Measurements from ENCODE around the gene LRMDA.

DNA sequence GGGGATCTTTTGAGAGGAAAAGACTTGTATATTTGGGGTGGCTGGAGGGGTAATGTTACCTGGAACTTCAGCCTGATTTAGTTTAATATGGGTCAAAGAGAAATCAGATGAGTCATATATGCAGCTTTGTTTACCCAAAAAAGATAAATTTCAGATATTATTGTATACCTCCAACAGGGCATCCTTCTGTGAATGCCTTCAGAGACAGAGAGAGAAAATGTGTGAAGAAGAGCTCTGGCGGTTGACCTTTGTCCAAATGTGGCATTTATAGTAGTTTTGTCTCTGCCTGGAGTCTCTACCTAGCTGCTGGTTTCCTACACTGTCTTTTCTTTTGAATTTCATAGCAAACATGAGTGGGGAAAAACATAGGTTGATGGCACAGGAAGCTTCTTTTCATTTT lies 21.6 kb downstream of the LRMDA start:
- no peak for TF ChIP-seq ZNF335 (CRISPR knock-in tag; IDR thresholded peaks at IDR 0.05)
- TF ChIP-seq, protein P1, sequence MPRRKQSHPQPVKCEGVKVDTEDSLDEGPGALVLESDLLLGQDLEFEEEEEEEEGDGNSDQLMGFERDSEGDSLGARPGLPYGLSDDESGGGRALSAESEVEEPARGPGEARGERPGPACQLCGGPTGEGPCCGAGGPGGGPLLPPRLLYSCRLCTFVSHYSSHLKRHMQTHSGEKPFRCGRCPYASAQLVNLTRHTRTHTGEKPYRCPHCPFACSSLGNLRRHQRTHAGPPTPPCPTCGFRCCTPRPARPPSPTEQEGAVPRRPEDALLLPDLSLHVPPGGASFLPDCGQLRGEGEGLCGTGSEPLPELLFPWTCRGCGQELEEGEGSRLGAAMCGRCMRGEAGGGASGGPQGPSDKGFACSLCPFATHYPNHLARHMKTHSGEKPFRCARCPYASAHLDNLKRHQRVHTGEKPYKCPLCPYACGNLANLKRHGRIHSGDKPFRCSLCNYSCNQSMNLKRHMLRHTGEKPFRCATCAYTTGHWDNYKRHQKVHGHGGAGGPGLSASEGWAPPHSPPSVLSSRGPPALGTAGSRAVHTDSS (CRISPR knock-in tag; conservative IDR thresholded peaks at IDR 0.05): no peak
- no peak for TF ChIP-seq ETV5 (CRISPR knock-in tag; IDR thresholded peaks at IDR 0.05; ENCODE audit: borderline replicate concordance)
- TF ChIP-seq TAF1 (CRISPR knock-in tag; IDR thresholded peaks at IDR 0.05): no peak
- TF ChIP-seq, protein P2, sequence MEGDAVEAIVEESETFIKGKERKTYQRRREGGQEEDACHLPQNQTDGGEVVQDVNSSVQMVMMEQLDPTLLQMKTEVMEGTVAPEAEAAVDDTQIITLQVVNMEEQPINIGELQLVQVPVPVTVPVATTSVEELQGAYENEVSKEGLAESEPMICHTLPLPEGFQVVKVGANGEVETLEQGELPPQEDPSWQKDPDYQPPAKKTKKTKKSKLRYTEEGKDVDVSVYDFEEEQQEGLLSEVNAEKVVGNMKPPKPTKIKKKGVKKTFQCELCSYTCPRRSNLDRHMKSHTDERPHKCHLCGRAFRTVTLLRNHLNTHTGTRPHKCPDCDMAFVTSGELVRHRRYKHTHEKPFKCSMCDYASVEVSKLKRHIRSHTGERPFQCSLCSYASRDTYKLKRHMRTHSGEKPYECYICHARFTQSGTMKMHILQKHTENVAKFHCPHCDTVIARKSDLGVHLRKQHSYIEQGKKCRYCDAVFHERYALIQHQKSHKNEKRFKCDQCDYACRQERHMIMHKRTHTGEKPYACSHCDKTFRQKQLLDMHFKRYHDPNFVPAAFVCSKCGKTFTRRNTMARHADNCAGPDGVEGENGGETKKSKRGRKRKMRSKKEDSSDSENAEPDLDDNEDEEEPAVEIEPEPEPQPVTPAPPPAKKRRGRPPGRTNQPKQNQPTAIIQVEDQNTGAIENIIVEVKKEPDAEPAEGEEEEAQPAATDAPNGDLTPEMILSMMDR (CRISPR knock-in tag; IDR thresholded peaks at IDR 0.05): no peak
- TF ChIP-seq, protein P3, sequence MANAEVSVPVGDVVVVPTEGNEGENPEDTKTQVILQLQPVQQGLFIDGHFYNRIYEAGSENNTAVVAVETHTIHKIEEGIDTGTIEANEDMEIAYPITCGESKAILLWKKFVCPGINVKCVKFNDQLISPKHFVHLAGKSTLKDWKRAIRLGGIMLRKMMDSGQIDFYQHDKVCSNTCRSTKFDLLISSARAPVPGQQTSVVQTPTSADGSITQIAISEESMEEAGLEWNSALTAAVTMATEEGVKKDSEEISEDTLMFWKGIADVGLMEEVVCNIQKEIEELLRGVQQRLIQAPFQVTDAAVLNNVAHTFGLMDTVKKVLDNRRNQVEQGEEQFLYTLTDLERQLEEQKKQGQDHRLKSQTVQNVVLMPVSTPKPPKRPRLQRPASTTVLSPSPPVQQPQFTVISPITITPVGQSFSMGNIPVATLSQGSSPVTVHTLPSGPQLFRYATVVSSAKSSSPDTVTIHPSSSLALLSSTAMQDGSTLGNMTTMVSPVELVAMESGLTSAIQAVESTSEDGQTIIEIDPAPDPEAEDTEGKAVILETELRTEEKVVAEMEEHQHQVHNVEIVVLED (CRISPR knock-in tag; IDR thresholded peaks at IDR 0.05; ENCODE audit: borderline replicate concordance): no peak
- no peak for TF ChIP-seq ZNF777 (CRISPR knock-in tag; IDR thresholded peaks at IDR 0.05)
- no peak for TF ChIP-seq NFATC3 (CRISPR knock-in tag; IDR thresholded peaks at IDR 0.05)
- TF ChIP-seq SNRNP70 (IDR thresholded peaks at IDR 0.05; ENCODE audit: low read depth, low read length): no peak
- no peak for TF ChIP-seq TBP (CRISPR knock-in tag; IDR thresholded peaks at IDR 0.05)
- TF ChIP-seq ZNF468 (CRISPR knock-in tag; IDR thresholded peaks at IDR 0.05): no peak
- no peak for TF ChIP-seq EZH2 (conservative IDR thresholded peaks at IDR 0.05; ENCODE audit: low read depth, low read length)
- TF ChIP-seq ZFP36 (IDR thresholded peaks at IDR 0.05; ENCODE audit: borderline replicate concordance, low read depth, low read length, partially characterized antibody): no peak
- TF ChIP-seq RAD21 (CRISPR knock-in tag; IDR thresholded peaks at IDR 0.05): no peak

Data from HepG2 (cell line).